Measurements from ENCODE around the gene DTX2.
"Not testable (repeated sequence)": the region's sequence is repeated elsewhere in the genome, so short reads cannot be mapped to it uniquely, and the experiment has no call there.

Gene DTX2

DNA sequence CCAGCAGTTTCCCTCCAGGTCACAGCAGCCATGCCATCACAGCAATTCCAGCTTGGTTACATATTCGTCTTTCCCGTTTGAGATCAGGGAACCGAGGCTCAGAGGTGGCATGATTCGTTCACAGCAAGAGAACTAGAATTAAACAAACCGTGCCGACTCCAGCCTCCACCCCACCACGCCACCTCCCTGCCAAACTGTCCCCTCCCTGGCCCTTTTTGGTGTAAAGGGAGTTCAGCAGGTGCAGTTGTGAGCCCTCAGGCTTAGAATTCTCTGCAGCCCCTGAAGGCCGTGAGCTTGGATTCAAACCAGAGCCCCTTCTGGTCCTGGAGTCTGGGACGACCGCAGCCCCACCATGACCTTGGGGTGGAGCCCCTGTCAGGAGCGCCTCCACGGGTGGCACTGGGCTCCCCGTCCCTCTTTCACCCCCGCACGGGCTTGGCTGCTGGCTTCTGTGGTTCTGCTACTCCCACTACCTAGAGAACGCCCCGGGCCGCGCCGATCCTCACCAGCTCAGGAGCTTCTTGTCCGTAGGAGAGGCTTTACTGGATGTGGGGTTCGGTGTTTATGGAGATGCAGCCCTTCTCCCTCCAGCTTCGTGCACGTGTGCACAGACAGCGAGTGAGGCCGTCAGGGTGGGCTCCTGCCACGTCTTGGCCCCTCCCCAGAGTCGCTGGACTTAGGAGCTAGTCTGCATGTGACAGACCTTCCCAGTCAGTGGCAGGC, 37.9 kb downstream of the DTX2 start:
- H3K4me3 ChIP-seq (ENCODE audit: low read length); H3K9ac ChIP-seq (ENCODE audit: low read length); H3K27me3 ChIP-seq (ENCODE audit: control insufficient read depth, insufficient read depth, low read length): not testable (repeated sequence)

DNA sequence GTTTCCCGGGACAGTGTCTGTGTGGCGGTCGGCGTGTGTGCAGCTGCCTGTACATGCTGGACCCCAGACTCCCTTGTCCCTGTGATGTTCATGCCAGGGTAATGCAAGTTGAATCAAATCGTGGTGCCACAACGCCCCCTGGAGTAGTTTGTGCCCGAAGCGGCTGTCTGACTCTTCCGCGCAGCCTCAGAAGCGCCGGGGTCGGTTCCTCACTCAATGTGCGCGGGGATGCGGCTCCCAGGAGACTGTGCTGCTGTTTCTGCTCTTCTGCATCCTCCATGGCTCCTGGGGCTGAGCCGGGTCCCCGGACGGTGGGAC, 38.4 kb downstream of the DTX2 start:
- H3K4me1 ChIP-seq (ENCODE audit: control insufficient read depth, low read depth, low read length); H3K4me3 ChIP-seq (ENCODE audit: low read length); H3K36me3 ChIP-seq (ENCODE audit: control insufficient read depth, low read depth, low read length); H3K27me3 ChIP-seq (ENCODE audit: control insufficient read depth, insufficient read depth, low read length); H3K9me3 ChIP-seq (ENCODE audit: control insufficient read depth, low read depth, low read length); H3K27ac ChIP-seq (ENCODE audit: low read length); H3K9ac ChIP-seq (ENCODE audit: low read length): not testable (repeated sequence)

More for the DNA sequence above, 37.9 kb downstream of the DTX2 start:
- H3K36me3 ChIP-seq (ENCODE audit: control insufficient read depth, low read depth, low read length); H3K4me1 ChIP-seq (ENCODE audit: control insufficient read depth, low read depth, low read length); H3K27ac ChIP-seq (ENCODE audit: low read length); H3K9me3 ChIP-seq (ENCODE audit: control insufficient read depth, low read depth, low read length): not testable (repeated sequence)

DNA sequence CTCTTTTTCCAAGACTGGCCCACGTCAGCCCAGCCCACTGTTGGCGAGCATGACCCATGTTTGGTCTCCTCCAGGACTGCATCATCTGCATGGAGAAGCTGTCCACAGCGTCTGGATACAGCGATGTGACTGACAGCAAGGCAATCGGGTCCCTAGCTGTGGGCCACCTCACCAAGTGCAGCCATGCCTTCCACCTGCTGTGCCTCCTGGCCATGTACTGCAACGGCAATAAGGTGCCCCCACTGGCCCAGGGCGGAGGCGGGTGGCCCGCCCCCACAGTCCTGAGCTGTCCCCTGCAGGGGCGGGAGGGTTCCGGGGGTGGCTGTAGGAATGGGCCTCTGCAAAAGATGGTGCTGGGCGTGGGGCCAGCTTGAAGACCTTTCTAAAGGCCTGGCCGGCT, 40.7 kb downstream of the DTX2 start:
- H3K36me3 ChIP-seq (ENCODE audit: control insufficient read depth, low read depth, low read length); H3K27me3 ChIP-seq (ENCODE audit: control insufficient read depth, insufficient read depth, low read length); H3K9ac ChIP-seq (ENCODE audit: low read length); H3K4me1 ChIP-seq (ENCODE audit: control insufficient read depth, low read depth, low read length); H3K9me3 ChIP-seq (ENCODE audit: control insufficient read depth, low read depth, low read length); H3K27ac ChIP-seq (ENCODE audit: low read length); H3K4me3 ChIP-seq (ENCODE audit: low read length): not testable (repeated sequence)

DNA sequence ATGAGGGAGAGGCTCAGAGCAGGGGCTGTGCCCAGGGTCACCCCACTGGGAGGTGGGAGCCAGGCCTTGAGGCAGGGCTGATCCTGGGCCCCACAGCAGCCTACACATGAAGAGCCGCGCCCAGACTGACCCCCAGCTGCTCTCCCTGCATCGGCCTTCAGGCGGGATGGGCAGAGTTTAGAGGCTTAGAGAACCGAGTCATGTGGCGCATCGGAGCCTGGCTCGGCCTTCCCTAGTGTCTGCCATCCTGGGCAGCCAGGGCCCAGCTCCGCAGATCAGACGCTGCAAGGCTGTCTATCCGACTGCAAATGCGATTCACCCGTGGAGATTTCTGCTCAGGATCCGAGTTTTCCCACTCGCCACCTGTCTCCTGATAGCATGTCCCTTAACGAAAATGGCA, 41.3 kb downstream of the DTX2 start:
- not testable (repeated sequence) for H3K27me3 ChIP-seq (ENCODE audit: control insufficient read depth, insufficient read depth, low read length); H3K4me1 ChIP-seq (ENCODE audit: control insufficient read depth, low read depth, low read length); H3K27ac ChIP-seq (ENCODE audit: low read length); H3K4me3 ChIP-seq (ENCODE audit: low read length); H3K9ac ChIP-seq (ENCODE audit: low read length); H3K36me3 ChIP-seq (ENCODE audit: control insufficient read depth, low read depth, low read length); H3K9me3 ChIP-seq (ENCODE audit: control insufficient read depth, low read depth, low read length)

DNA sequence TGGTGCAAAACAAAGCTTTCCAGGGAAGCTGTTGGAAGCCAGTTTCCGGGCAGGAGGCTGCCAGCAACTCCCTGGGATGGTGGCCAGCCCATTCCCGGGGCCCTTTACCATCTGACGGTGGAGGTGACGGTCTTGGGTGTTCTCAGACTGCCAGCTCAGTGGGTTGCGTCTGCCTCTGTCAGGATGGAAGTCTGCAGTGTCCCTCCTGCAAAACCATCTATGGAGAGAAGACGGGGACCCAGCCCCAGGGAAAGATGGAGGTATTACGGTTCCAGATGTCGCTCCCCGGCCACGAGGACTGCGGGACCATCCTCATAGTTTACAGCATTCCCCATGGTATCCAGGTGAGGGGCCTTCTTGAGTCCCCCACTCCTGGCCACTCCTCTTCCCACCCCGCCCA, 41.7 kb downstream of the DTX2 start:
- not testable (repeated sequence) for H3K9ac ChIP-seq (ENCODE audit: low read length); H3K4me1 ChIP-seq (ENCODE audit: control insufficient read depth, low read depth, low read length); H3K36me3 ChIP-seq (ENCODE audit: control insufficient read depth, low read depth, low read length); H3K4me3 ChIP-seq (ENCODE audit: low read length); H3K27me3 ChIP-seq (ENCODE audit: control insufficient read depth, insufficient read depth, low read length); H3K27ac ChIP-seq (ENCODE audit: low read length); H3K9me3 ChIP-seq (ENCODE audit: control insufficient read depth, low read depth, low read length)

DNA sequence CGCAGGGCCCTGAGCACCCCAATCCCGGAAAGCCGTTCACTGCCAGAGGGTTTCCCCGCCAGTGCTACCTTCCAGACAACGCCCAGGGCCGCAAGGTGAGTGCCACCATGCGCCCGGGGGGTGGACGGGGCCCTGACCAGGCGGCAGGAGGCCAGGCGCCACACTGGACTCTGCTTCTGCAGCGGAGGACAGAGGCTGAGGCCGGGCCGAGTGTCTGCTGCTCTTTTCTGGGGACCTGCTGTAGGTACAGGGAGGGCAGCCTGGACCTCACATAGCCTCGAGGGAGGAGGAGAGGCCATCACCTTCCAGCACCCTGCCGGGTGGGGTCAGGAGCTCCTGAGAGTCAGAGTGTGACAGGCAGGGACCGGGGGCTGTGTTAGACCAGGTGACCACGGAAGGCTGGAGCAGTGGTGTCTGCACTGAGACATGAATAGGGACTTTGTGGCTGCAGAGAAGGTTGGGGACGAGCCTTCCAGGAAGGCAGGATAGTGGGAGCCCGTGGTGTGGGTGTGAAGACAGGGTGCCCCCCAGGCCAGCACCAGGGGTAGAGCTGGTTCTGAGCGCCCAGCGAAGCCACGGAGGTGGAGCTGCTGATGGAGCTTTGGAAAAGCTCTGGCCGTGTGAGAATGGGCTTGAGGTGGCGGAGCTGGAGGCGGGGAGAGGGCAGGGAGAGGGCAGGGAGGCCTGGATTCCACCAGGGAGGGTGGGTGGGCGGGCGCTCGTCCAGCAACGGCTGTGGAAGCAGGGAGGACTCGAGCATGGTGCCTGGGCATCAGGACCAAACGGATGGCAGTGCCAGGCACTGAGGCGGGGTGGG, 43.0 kb downstream of the DTX2 start:
- H3K36me3 ChIP-seq (ENCODE audit: control insufficient read depth, low read depth, low read length); H3K4me1 ChIP-seq (ENCODE audit: control insufficient read depth, low read depth, low read length); H3K27ac ChIP-seq (ENCODE audit: low read length): not testable (repeated sequence)

DNA sequence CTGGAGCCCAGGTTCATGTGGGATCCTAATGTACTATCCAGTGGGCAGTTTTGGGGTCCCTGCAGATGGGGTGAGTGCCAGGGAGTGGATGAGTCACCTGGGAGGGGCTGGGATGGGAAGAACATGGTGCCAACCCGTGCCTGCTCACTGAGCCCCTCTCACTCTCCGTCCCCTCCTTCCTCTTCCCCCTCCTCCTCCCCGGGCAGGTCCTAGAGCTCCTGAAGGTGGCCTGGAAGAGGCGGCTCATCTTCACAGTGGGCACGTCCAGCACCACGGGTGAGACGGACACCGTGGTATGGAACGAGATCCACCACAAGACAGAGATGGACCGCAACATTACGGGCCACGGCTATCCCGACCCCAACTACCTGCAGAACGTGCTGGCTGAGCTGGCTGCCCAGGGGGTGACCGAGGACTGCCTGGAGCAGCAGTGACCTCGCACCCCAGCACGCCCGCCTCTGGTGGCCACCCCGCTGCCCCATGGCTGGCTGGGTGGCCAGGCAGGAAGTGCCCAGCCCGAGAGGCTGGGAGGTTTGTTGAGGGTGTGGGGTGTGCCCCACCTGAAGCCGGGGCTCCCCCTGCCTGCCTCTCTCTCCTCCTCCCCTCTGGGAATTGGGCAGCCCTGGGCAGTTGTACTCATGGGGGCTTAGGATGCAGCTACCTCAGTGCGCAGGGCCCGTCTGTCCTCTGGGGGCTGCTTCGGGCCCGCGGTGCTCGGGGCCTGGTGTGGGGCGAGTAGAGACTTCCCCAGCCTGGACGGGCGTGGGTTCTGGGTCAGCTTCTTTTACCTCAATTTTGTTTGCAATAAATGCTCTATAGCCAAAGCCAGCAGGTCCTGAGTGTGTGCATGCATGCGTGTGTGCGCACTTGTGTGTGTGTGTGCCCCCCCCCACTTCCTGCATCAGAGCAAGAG, 43.9 kb downstream of the DTX2 start:
- Histone ChIP-seq H3K9me3 (ENCODE audit: control insufficient read depth, low read depth, low read length) (no peaks in the 10 kb centered on the region), H3K27ac (ENCODE audit: low read length) (no peak overlapping the region), H3K36me3 (ENCODE audit: control insufficient read depth, low read depth, low read length) (peaks cover 3% of the 10 kb centered on the region), H3K4me3 (ENCODE audit: low read length) (no peak overlapping the region), H3K4me1 (ENCODE audit: control insufficient read depth, low read depth, low read length) (peaks cover 7% of the 10 kb centered on the region), H3K27me3 (ENCODE audit: control insufficient read depth, insufficient read depth, low read length) (no peaks in the 10 kb centered on the region), H3K9ac (ENCODE audit: low read length) (no peak overlapping the region)

More for the DNA sequence above, 43.0 kb downstream of the DTX2 start:
- H3K27me3 ChIP-seq (ENCODE audit: control insufficient read depth, insufficient read depth, low read length); H3K4me3 ChIP-seq (ENCODE audit: low read length); H3K9ac ChIP-seq (ENCODE audit: low read length); H3K9me3 ChIP-seq (ENCODE audit: control insufficient read depth, low read depth, low read length): not testable (repeated sequence)

DNA sequence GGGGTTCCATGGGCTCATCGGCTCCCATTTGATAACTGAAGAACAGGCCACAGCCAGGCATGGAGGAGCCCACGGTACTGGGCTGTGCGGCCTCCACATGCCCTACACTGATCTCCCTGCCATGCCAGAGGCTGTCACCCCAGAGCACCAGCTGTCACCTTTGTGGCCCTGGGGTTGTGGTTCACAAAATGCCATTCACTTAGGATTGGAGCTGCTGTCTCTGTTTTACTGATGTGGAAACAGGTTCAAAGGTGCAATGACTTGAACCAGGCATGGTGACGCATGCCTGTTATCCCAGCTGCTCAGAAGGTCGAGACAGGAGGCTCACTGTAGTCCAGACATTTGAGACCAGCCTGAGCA, 44.6 kb downstream of the DTX2 start:
- Histone ChIP-seq H3K36me3 (ENCODE audit: control insufficient read depth, low read depth, low read length) (peaks cover under 1% of the 10 kb centered on the region), H3K9me3 (ENCODE audit: control insufficient read depth, low read depth, low read length) (no peaks in the 10 kb centered on the region), H3K4me3 (ENCODE audit: low read length) (no peak overlapping the region), H3K27ac (ENCODE audit: low read length) (no peak overlapping the region), H3K4me1 (ENCODE audit: control insufficient read depth, low read depth, low read length) (peaks cover 9% of the 10 kb centered on the region), H3K27me3 (ENCODE audit: control insufficient read depth, insufficient read depth, low read length) (no peaks in the 10 kb centered on the region), H3K9ac (ENCODE audit: low read length) (no peak overlapping the region)

DNA sequence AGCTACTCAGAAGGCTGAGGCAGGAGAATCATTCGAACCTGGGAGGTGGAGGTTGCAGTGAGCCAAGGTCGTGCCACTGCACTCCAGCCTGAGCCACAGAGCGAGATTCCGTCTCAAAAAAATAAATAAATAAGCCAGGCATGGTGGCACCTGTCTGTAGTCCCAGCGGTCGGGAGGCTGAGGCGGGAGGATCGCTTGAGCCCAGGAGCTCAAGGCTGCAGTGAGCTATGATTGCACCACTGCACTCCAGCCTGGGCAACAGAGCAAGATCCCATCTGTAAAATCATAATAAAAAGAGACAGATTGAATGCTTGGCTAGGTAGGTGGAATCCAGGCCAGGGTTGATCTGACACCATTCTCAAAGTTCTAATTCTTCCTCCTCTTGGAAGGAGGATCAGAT, 45.1 kb downstream of the DTX2 start:
- H3K27me3 ChIP-seq (ENCODE audit: control insufficient read depth, insufficient read depth, low read length); H3K9me3 ChIP-seq (ENCODE audit: control insufficient read depth, low read depth, low read length); H3K36me3 ChIP-seq (ENCODE audit: control insufficient read depth, low read depth, low read length); H3K9ac ChIP-seq (ENCODE audit: low read length); H3K4me1 ChIP-seq (ENCODE audit: control insufficient read depth, low read depth, low read length); H3K4me3 ChIP-seq (ENCODE audit: low read length); H3K27ac ChIP-seq (ENCODE audit: low read length): not testable (repeated sequence)

DNA sequence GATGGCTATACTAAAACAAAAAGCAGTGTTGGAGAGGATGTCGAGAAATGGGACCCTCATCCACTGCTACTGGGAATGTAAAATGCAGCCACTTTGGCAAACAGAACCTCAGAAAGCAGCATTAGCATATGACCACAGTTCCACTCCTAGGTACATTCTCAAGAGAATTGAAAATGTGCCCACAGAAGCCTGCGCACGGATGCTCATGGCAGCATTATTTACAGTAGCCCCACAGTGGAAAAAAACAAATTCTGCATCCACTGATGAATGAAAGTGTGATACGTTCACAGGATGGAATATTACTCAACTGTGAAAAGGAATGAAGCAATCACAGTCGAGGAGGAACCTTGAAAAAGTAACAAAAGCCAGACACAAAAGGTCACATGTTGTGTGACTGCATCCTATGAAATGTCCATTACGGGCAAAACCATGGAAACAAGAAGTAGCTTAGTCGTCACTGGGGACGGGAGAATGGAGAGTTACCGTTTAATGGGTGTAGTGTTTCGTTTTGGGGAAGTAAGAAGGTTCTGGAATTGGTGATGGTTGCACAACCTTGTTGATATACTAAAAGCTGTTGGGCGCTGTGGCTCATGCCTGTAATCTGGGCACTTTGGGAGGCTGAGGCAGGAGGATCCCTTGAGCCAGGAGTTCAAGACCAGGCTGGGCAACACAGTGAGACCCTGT, 46.4 kb downstream of the DTX2 start:
- H3K9ac ChIP-seq (ENCODE audit: low read length): no peak overlapping the region
- H3K4me1 ChIP-seq (ENCODE audit: control insufficient read depth, low read depth, low read length): peaks cover 9% of the 10 kb centered on the region
- no peaks in the 10 kb centered on the region for H3K27me3 ChIP-seq (ENCODE audit: control insufficient read depth, insufficient read depth, low read length)
- no peak overlapping the region for H3K4me3 ChIP-seq (ENCODE audit: low read length)
- no peaks in the 10 kb centered on the region for H3K9me3 ChIP-seq (ENCODE audit: control insufficient read depth, low read depth, low read length)
- H3K27ac ChIP-seq (ENCODE audit: low read length): no peak overlapping the region
- no peaks in the 10 kb centered on the region for H3K36me3 ChIP-seq (ENCODE audit: control insufficient read depth, low read depth, low read length)

All from iPS-18a (cell line).